RWPE1 (cell line): ENCODE data around the gene RPS14.

Experiments
- CTCF ChIA-PET: fragments of 350-600 bp; sonication (Branson Sonifier 250); formaldehyde crosslinking; extraction: SDS; loops from one replicate; lab custom pipeline; 2021; lab: Yijun Ruan, JAX
- POLR2A ChIA-PET: fragments of 400-600 bp; formaldehyde crosslinking; extraction: SDS; loops from one replicate; lab custom pipeline; 2020; ENCODE audit warnings: antibody characterized with exemption; ENCODE audit not compliant: low non-redundant PET; lab: Yijun Ruan, JAX
- DNase-seq: peaks from one replicate; pipeline ENCODE4 v3.0.0; 2012; ENCODE audit warnings: low spot score
- H3K27ac ChIP-seq: fragments of 450-650 bp; 2 replicates; pipeline ENCODE4 v1.5.1; 2017
- TF ChIP-seq, protein P1 (sequence below): fragments of 450-650 bp; conservative IDR thresholded peaks from 2 replicates; pipeline ENCODE4 v1.5.1; 2017; ENCODE audit warnings: low read depth, mild to moderate bottlenecking

The RPS14 gene

DNA sequence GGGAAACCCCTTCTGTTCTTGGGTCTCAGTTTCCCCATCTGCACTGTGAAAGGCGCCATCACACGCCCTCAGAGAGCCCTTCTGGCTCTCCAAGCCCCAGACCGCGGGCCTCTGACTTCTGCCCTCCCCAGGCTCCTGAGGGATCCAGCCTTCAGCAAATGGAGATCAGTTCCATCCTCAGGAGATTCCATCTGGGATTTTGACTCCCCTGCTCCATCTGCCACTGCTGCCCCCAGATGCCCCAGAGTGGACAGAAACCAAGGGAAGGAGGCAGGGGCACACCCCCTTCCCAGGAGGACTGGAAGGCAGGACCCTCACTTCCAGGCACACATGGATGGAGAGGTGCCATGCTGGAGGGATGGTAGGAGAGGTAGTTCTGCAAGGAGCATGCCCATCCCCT is 18.7 kb upstream of the RPS14 start:
- ChIA-PET POLR2A (no interaction called here), CTCF (interaction anchor here (0.7 to 0.9 kb wide), 2 partner anchors 9 to 66 kb away, joined by 3 read pairs; no protein-coding TSS in a partner anchor)
- TF ChIP-seq, protein P1, sequence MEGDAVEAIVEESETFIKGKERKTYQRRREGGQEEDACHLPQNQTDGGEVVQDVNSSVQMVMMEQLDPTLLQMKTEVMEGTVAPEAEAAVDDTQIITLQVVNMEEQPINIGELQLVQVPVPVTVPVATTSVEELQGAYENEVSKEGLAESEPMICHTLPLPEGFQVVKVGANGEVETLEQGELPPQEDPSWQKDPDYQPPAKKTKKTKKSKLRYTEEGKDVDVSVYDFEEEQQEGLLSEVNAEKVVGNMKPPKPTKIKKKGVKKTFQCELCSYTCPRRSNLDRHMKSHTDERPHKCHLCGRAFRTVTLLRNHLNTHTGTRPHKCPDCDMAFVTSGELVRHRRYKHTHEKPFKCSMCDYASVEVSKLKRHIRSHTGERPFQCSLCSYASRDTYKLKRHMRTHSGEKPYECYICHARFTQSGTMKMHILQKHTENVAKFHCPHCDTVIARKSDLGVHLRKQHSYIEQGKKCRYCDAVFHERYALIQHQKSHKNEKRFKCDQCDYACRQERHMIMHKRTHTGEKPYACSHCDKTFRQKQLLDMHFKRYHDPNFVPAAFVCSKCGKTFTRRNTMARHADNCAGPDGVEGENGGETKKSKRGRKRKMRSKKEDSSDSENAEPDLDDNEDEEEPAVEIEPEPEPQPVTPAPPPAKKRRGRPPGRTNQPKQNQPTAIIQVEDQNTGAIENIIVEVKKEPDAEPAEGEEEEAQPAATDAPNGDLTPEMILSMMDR, result no peak
- DNase-seq, result no peak
- peak overlapping the region; percentile 83 for H3K27ac ChIP-seq

DNA sequence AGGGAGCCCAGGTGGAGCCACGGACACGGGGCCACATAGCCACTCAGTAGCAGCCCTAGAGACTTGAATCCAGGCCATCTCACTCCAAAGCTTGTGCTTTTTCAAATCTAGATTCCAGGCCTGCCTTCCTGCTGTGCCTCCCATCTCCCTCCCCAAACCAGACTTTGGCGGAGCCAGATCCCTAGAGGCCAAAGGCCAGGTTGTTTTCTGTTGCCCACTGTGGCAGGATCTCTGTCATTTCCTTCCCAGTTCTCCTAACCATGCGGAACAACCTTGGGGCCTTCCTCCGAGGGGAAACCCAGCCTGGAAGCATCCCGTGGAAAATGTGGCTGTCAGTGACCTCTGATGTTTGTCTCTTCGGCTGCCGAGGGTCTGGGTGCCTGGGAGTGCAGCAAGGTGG is 16.4 kb upstream of the RPS14 start:
- POLR2A ChIA-PET, result no interaction called here
- CTCF ChIA-PET, result interaction anchor here (0.6 to 1.0 kb wide), 3 partner anchors 21 to 809 kb away, joined by 3 to 6 read pairs (median 3); no protein-coding TSS in a partner anchor
- DNase-seq, result no peak
- peak overlapping the region; percentile 21; the same call in 1 of the 2 replicates for H3K27ac ChIP-seq
- TF ChIP-seq, protein P1, result no peak

DNA sequence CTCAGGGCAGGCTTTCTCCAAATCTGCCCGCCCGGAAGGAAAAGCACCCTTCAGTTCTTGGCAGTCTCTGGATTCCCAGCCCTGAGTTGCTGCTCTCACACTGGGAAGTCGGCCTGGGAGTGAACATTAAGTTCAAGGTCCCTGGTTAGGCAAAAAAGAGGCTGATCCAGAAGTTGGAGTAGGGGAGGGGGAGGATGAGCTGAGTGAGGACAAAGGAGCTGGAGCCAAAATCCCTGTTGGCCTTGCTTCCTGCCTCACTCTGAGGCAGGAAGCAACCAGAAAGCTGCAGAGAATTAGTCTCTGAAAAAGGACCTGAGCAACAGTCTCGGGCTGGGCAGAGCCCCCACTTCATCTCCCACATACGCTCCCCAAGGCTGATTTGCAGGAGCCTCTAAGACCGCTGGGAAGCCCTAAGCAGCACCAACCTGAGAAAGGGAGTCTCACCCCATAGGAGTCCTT is 15.0 kb upstream of the RPS14 start:
- peak overlapping the region; percentile 48 for H3K27ac ChIP-seq
- TF ChIP-seq, protein P1, result no peak
- ChIA-PET POLR2A (no interaction called here), CTCF (interaction anchor here (1.0 kb wide), 1 partner anchor 80 kb away, joined by 3 read pairs; no protein-coding TSS in a partner anchor)
- DNase-seq, result no peak

DNA sequence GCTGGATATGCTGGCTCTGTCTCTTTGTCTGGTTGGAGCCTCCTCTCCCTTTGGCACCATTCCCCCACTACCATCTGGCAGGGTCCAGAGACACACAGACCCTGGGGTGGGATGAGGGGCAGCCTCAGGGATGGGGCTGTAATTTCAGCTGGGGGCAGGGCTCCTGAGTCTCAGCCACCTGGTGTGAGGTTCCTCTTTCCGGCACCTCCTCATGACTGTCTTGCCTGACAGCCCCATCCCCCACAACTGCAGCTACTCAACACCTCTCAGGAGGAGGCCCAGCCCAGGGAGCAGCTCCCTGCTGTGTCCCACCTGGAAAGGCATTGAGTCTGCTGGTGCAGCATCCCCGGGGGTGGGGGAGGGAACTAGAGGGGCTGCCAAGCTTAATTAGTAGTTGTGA is 11.7 kb upstream of the RPS14 start:
- POLR2A ChIA-PET, result no interaction called here
- CTCF ChIA-PET, result interaction anchor here (1.2 kb wide), 1 partner anchor 21 kb away, joined by 4 read pairs; no protein-coding TSS in a partner anchor
- TF ChIP-seq, protein P1, result no peak
- peak overlapping the region; percentile 64 for H3K27ac ChIP-seq
- no peak for DNase-seq

DNA sequence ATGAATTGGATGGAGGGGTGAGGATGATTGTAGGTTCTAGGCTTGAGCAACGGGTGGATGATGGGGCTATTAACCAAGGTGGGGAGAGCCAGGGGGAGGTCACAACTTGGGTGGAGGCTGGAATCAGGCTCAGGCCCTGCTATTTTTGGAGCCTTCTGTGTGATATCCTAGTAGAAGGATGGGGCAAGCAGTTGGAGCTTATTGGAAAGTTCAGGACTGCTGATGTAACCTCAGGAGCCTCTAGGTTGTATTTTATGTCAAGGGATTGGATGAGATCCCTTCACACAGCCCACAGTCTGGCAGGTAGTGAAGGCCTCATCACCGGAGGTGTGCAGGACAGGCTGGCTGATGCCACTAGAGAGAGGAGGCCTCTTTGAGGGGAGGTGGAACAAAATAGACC is 11.2 kb upstream of the RPS14 start:
- ChIA-PET CTCF (interaction anchor here (1.2 kb wide), 1 partner anchor 21 kb away, joined by 4 read pairs; no protein-coding TSS in a partner anchor), POLR2A (interaction anchor here (1.1 kb wide), 1 partner anchor 25 kb away, joined by 3 read pairs; no protein-coding TSS in a partner anchor)
- TF ChIP-seq, protein P1, result no peak
- H3K27ac ChIP-seq, result peak overlapping the region; percentile 64
- DNase-seq, result no peak

DNA sequence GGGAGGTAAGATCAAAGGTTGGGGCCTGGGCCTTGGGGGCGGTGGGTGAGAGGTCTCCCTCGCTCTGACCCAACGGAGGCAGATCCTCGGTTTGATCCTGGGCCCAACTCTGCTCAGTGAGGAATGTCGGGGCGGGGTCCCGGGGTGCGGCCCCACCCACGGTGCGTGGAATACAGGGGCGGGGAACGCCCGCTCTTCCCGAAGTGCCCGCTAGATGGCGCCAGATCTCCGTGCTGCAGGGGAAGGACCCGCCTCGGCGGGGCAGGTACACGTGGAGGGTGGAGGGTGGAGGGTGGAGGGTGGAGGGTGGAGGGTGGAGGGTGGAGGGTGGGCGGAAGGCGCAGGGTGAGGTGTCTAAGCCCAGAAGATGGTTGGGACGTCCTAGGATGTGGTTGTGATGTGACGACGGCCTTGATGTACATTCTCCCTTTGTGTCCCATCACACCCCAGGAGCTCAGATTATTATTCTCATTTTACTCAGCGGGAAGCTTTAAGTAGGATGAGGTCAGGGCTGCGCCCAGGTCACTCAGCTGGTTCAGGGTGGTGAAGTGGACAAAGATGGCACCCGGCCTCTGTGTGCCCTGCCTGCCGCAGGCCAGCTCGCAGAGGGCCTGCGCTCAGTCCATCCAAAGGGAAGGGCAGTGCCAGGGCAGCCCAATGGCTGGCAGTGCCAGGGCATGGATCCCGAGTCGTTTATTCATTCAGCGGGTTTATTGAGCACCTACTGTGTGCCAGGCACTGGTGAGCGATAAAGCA is 9.4 kb upstream of the RPS14 start:
- H3K27ac ChIP-seq, result peak overlapping the region; percentile 64
- peak; percentile 93 for DNase-seq
- TF ChIP-seq, protein P1, result peak; percentile 85
- ChIA-PET POLR2A (interaction anchor here (0.5 to 0.6 kb wide), 2 partner anchors 39 to 242 kb away, joined by 3 read pairs; partner anchors contain the start of gene RBM22), CTCF (interaction anchor here (0.5 to 2.1 kb wide), 34 partner anchors 9 to 1532 kb away, joined by 3 to 12 read pairs (median 3); partner anchors contain the start of gene RPS14)
